H1 (cell line): Measurements from ENCODE around the gene GRIP1. TPM values are rescaled to one million over a fixed set of nuclear protein-coding genes. Genes with fewer than 3 reads are reported as not detected.

ENCODE experiments used
- CTCF ChIA-PET: fragments of 300-600 bp; sonication (Branson Sonifier 250); formaldehyde crosslinking; loops from one replicate; lab custom pipeline; 2021; ENCODE audit not compliant: partially characterized antibody; lab: Charles Lee
- POLR2A ChIA-PET: fragments of 300-600 bp; sonication (Branson Sonifier 250); formaldehyde crosslinking; loops from one replicate; lab custom pipeline; 2021; ENCODE audit warnings: inconsistent platforms; ENCODE audit not compliant: partially characterized antibody; lab: Charles Lee
- DNase-seq, 2 experiments: peaks; one replicate each; pipeline versions ENCODE4 v3.0.0 to v3.0.0-alpha.2; 2010 to 2022; ENCODE audit warnings: low spot score in 2 of 2, low read depth in 1 of 2, mixed read lengths in 1 of 2
- FAIRE-seq: peaks from 2 replicates; lab custom pipeline; 2011; peaks lifted over from hg19 to GRCh38; lab: Jason Lieb, UNC
- H2AFZ ChIP-seq: 2 replicates; pipeline ENCODE4 v1.8.1; 2012; ENCODE audit warnings: low read length, inconsistent platforms
- H2AK5ac ChIP-seq: 2 replicates; pipeline ENCODE4 v1.6.1; 2013; ENCODE audit warnings: low read depth, low read length
- H2BK120ac ChIP-seq: replicated peaks from 2 replicates; pipeline ENCODE3; 2013; ENCODE audit warnings: low read depth, low read length, inconsistent platforms
- H2BK12ac ChIP-seq: 2 replicates; pipeline ENCODE4 v1.6.1; 2013; ENCODE audit warnings: low read depth, low read length
- H2BK15ac ChIP-seq: 2 replicates; pipeline ENCODE4 v1.6.1; 2013; ENCODE audit warnings: low read length
- H2BK20ac ChIP-seq: 2 replicates; pipeline ENCODE4 v1.6.1; 2013; ENCODE audit warnings: low read length
- H2BK5ac ChIP-seq: 2 replicates; pipeline ENCODE4 v1.6.1; 2013; ENCODE audit warnings: low read depth, low read length
- H3K14ac ChIP-seq: 2 replicates; pipeline ENCODE4 v1.6.1; 2013; ENCODE audit warnings: inconsistent platforms; ENCODE audit not compliant: insufficient read length
- H3K18ac ChIP-seq: 2 replicates; pipeline ENCODE4 v1.6.1; 2013; ENCODE audit warnings: low read length; ENCODE audit errors: extremely low read depth
- H3K23ac ChIP-seq: 2 replicates; pipeline ENCODE4 v1.6.1; 2013; ENCODE audit warnings: inconsistent platforms; ENCODE audit not compliant: insufficient read length
- H3K23me2 ChIP-seq: 2 replicates; pipeline ENCODE4 v1.6.1; 2013; ENCODE audit warnings: low read depth, low read length
- H3K27ac ChIP-seq: 2 replicates; pipeline ENCODE4 v1.6.1; 2011; ENCODE audit warnings: low read depth, low read length, inconsistent platforms
- H3K27me3 ChIP-seq, 4 experiments: replicated peaks in 1 of 4; 1 replicate in 1 of 4; 2 replicates in 3 of 4; pipeline versions ENCODE4 v1.6.1 to v1.8.1; 2011 to 2013; ENCODE audit warnings: low read length in 3 of 4, mild to moderate bottlenecking in 3 of 4, inconsistent platforms in 2 of 4, mixed read lengths in 2 of 4, moderate library complexity in 1 of 4; ENCODE audit not compliant: control insufficient read depth in 3 of 4, insufficient read depth in 3 of 4; ENCODE audit errors: extremely low read depth in 1 of 4
- H3K36me3 ChIP-seq, 4 experiments: 2 replicates each; pipeline versions ENCODE4 v1.6.1 to v1.8.1; 2011 to 2013; ENCODE audit warnings: mild to moderate bottlenecking in 4 of 4, low read length in 3 of 4, moderate library complexity in 2 of 4, control low read depth in 1 of 4, inconsistent platforms in 1 of 4; ENCODE audit not compliant: insufficient read depth in 4 of 4, control insufficient read depth in 2 of 4
- H3K4ac ChIP-seq: replicated peaks from 2 replicates; pipeline ENCODE3; 2013; ENCODE audit warnings: low read length, low read depth, mixed read lengths, inconsistent platforms; ENCODE audit not compliant: insufficient read length
- H3K4me1 ChIP-seq, 4 experiments: replicated peaks in 1 of 4; 1 replicate in 1 of 4; 2 replicates in 3 of 4; pipeline versions ENCODE4 v1.6.1 to v1.8.1; 2011 to 2013; ENCODE audit warnings: low read length in 3 of 4, inconsistent platforms in 2 of 4, mixed read lengths in 1 of 4; ENCODE audit not compliant: insufficient read depth in 4 of 4, control insufficient read depth in 3 of 4
- H3K4me2 ChIP-seq, 2 experiments: 2 replicates each; pipeline versions ENCODE4 v1.6.1 to v1.8.1; 2011 to 2013; ENCODE audit warnings: low read depth in 2 of 2, low read length in 2 of 2, control low read depth in 1 of 2, inconsistent platforms in 1 of 2, mild to moderate bottlenecking in 1 of 2; ENCODE audit not compliant: insufficient read depth in 1 of 2
- H3K4me3 ChIP-seq, 4 experiments: fragments of 200-600, 300-600 bp in 1 of 4; sonication (generic), shearing (Covaris generic), sonication (Bioruptor Twin) in 1 of 4; 2 replicates each; pipeline versions ENCODE4 v1.5.1 to v1.8.1; 2011 to 2016; ENCODE audit warnings: low read length in 4 of 4, low read depth in 3 of 4, control low read depth in 2 of 4, inconsistent platforms in 2 of 4, mild to moderate bottlenecking in 2 of 4, mixed read lengths in 1 of 4, moderate library complexity in 1 of 4; ENCODE audit not compliant: insufficient read depth in 2 of 4; ENCODE audit errors: extremely low read depth in 1 of 4
- H3K56ac ChIP-seq: replicated peaks from 2 replicates; pipeline ENCODE3; 2013; ENCODE audit warnings: low read depth, mild to moderate bottlenecking, mixed read lengths, low read length, inconsistent platforms; ENCODE audit not compliant: insufficient read length
- H3K79me1 ChIP-seq: 2 replicates; pipeline ENCODE4 v1.6.1; 2013; ENCODE audit warnings: low read depth, low read length, control low read depth
- H3K79me2 ChIP-seq, 2 experiments: 2 replicates each; pipeline versions ENCODE4 v1.6.1 to v1.8.1; 2012 to 2013; ENCODE audit warnings: low read length in 2 of 2, mild to moderate bottlenecking in 2 of 2, inconsistent platforms in 1 of 2; ENCODE audit not compliant: insufficient read depth in 2 of 2, control insufficient read depth in 1 of 2
- H3K9ac ChIP-seq, 4 experiments: replicated peaks in 1 of 4; 1 replicate in 1 of 4; 2 replicates in 3 of 4; pipeline versions ENCODE4 v1.6.1 to v1.8.1; 2011 to 2013; ENCODE audit warnings: low read depth in 3 of 4, low read length in 3 of 4, control low read depth in 2 of 4, mild to moderate bottlenecking in 2 of 4, moderate library complexity in 2 of 4, inconsistent platforms in 1 of 4; ENCODE audit errors: extremely low read depth in 1 of 4
- H3K9me3 ChIP-seq, 2 experiments: 2 replicates each; pipeline versions ENCODE4 v1.6.1 to v1.8.1; 2012 to 2013; ENCODE audit warnings: mild to moderate bottlenecking in 2 of 2, moderate library complexity in 2 of 2, control low read depth in 1 of 2, inconsistent platforms in 1 of 2, low read depth in 1 of 2, low read length in 1 of 2, mixed read lengths in 1 of 2; ENCODE audit not compliant: insufficient read depth in 2 of 2
- H4K20me1 ChIP-seq, 2 experiments: replicated peaks in 1 of 2; 2 replicates each; pipeline versions ENCODE3 to v1.8.1; 2011 to 2013; ENCODE audit warnings: inconsistent platforms in 2 of 2, low read length in 2 of 2, mild to moderate bottlenecking in 1 of 2; ENCODE audit not compliant: insufficient read depth in 2 of 2, control insufficient read depth in 1 of 2
- H4K5ac ChIP-seq: 2 replicates; pipeline ENCODE4 v1.6.1; 2013; ENCODE audit warnings: low read length, low read depth, mixed read lengths, inconsistent platforms; ENCODE audit not compliant: insufficient read length
- H4K8ac ChIP-seq: 2 replicates; pipeline ENCODE4 v1.8.0; 2013; ENCODE audit warnings: mild to moderate bottlenecking, moderate library complexity, low read length, inconsistent platforms; ENCODE audit not compliant: insufficient read depth; ENCODE audit errors: extremely low read depth
- H4K91ac ChIP-seq: replicated peaks from 2 replicates; pipeline ENCODE3; 2013; ENCODE audit warnings: low read length, mixed read lengths, inconsistent platforms; ENCODE audit not compliant: insufficient read length
- ASH2L ChIP-seq: fragments of 200-600, 300-600 bp; sonication (generic); IDR thresholded peaks from one replicate; pipeline ENCODE4 v1.7.1; 2017; ENCODE audit warnings: low read length
- BACH1 ChIP-seq: IDR thresholded peaks from 2 replicates; pipeline ENCODE4 v1.6.1; 2012; ENCODE audit warnings: low read length, improper control_type of control experiment
- CBX5 ChIP-seq: fragments of 300-800, 300-1000 bp; sonication (generic); IDR thresholded peaks from 2 replicates; pipeline ENCODE4 v1.7.1; 2016; ENCODE audit warnings: antibody characterized with exemption, low read length, low read depth
- KDM4A ChIP-seq: IDR thresholded peaks from one replicate; pipeline ENCODE4 v1.7.1; 2012; ENCODE audit warnings: low read depth, mild to moderate bottlenecking, moderate library complexity, low read length, inconsistent platforms; ENCODE audit not compliant: severe bottlenecking
- MAFK ChIP-seq: IDR thresholded peaks from 2 replicates; pipeline ENCODE4 v1.6.1; 2012; ENCODE audit warnings: low read depth, mild to moderate bottlenecking, improper control_type of control experiment, low read length
- RXRA ChIP-seq: IDR thresholded peaks from 2 replicates; pipeline ENCODE4 v1.6.1; 2011; ENCODE audit warnings: low read depth, mild to moderate bottlenecking, low read length, moderate library complexity; ENCODE audit not compliant: insufficient read depth
- SIX5 ChIP-seq: IDR thresholded peaks from 2 replicates; pipeline ENCODE4 v1.6.1; 2011; ENCODE audit warnings: mild to moderate bottlenecking, low read depth, low read length
- TAF1 ChIP-seq: IDR thresholded peaks from 2 replicates; pipeline ENCODE4 v1.6.1; 2011; ENCODE audit warnings: mild to moderate bottlenecking, low read depth, low read length
- TAF7 ChIP-seq: optimal IDR thresholded peaks from 2 replicates; pipeline ENCODE3; 2011; ENCODE audit warnings: low read depth, mild to moderate bottlenecking, inconsistent platforms, low read length, moderate library complexity, borderline replicate concordance
- WGBS, 2 experiments: shearing (Covaris generic) in 1 of 2; methylation state at CpG; one replicate each; pipeline versions ENCODE4 v1.1.6 to v1.1.7; 2013 to 2015; ENCODE audit warnings: low lambda C conversion rate in 2 of 2, mixed read lengths in 2 of 2, inconsistent platforms in 1 of 2, low coverage in 1 of 2, missing lambda C conversion rate in 1 of 2; ENCODE audit not compliant: insufficient replicate concordance in 2 of 2, insufficient coverage in 1 of 2, insufficient read length in 1 of 2; ENCODE audit errors: extremely low coverage in 1 of 2, missing lambda C conversion rate in 1 of 2; 5-methylcytosine and 5-hydroxymethylcytosine counted together
- polyA plus RNA-seq, 7 experiments: library from polyadenylated mRNA; depleted of rRNA in 3 of 7; stranded (reverse) in 5 of 7; unstranded in 2 of 7; fragments of >200 nt in 5 of 7; fragments of 200-250 nt in 2 of 7; gene quantifications; 1 replicate in 5 of 7; 2 replicates in 1 of 7; 4 replicates in 1 of 7; pipeline versions ENCODE4 v1.2.1 to v1.2.3, GENCODE V29; 2011 to 2013; ENCODE audit warnings: missing spikeins in 2 of 7, mixed read lengths in 2 of 7
- total RNA-seq: library from RNA; stranded (reverse); fragmentation: NEBNext Ultra II Directional; extraction: Animal tissue kit (Norgen Biotek cat#: 25700); gene quantifications from 2 replicates; pipeline ENCODE4 v1.2.1, GENCODE V29; 2021
- TF ChIP-seq, protein P1 (sequence below): IDR thresholded peaks from 2 replicates; pipeline ENCODE4 v1.6.1; 2012; ENCODE audit warnings: low read length, inconsistent platforms

The GRIP1 gene
- total and polyA plus RNA-seq, 2 of the 8 experiments (the other 6 are each of a cell fraction or from before 2014, with no cell fraction given) = 4.5 to 27.3 TPM

GRCh38 chr12:66428870-66429269 is 250.0 kb downstream of the GRIP1 start:
- H2BK15ac ChIP-seq = no peak overlapping the region
- no peaks in the 10 kb centered on the region for H3K27me3 ChIP-seq
- FAIRE-seq = peak; percentile 13
- no peak overlapping the region for H4K5ac ChIP-seq
- no peaks in the 10 kb centered on the region for H4K20me1 ChIP-seq
- H4K8ac ChIP-seq = no peak overlapping the region
- POLR2A ChIA-PET = no interaction called here
- 0 out of 4 replicates have a peak, but pooled peaks cover 0 to 2% of the 10 kb centered on the region in 2 experiments for H3K9me3 ChIP-seq
- H2BK120ac ChIP-seq = no peak overlapping the region
- no peak overlapping the region; the same call in 1 of the 2 replicates for H2AFZ ChIP-seq
- no peak overlapping the region for H2BK12ac ChIP-seq
- H2BK5ac ChIP-seq = no peak overlapping the region
- no peak overlapping the region for H2BK20ac ChIP-seq
- no peak overlapping the region for H3K27ac ChIP-seq
- no peaks in the 10 kb centered on the region for H3K36me3 ChIP-seq
- no peak overlapping the region for H3K9ac ChIP-seq
- H3K79me1 ChIP-seq = no peaks in the 10 kb centered on the region
- DNase-seq = no peak
- CTCF ChIA-PET = interaction anchor here (0.6 to 1.8 kb wide), 2 partner anchors 13 to 26 kb away, joined by 3 to 6 read pairs; no protein-coding TSS in a partner anchor
- no peak overlapping the region for H3K4ac ChIP-seq
- H3K4me2 ChIP-seq = no peak overlapping the region
- H2AK5ac ChIP-seq = no peak overlapping the region
- no peak overlapping the region for H3K4me3 ChIP-seq
- no peaks in the 10 kb centered on the region for H3K23me2 ChIP-seq
- H4K91ac ChIP-seq = no peak overlapping the region
- H3K18ac ChIP-seq = no peak overlapping the region
- no peak overlapping the region for H3K14ac ChIP-seq
- no peak overlapping the region for H3K56ac ChIP-seq
- H3K23ac ChIP-seq = no peak overlapping the region
- H3K4me1 ChIP-seq = peaks cover 0 to 14% (median 11%) of the 10 kb centered on the region in 4 experiments; a peak in 4 of 7 replicates
- WGBS, 2 experiments = 82% methylated on average over 5 of the region's 5 CpGs; no CpG with 5 or more reads in 1 of the 2 experiments
- no peaks in the 10 kb centered on the region for H3K79me2 ChIP-seq
- TF ChIP-seq ASH2L = no peak
- TF ChIP-seq BACH1 = no peak
- no peak for TF ChIP-seq CBX5
- no peak for TF ChIP-seq KDM4A
- TF ChIP-seq TAF1 = no peak
- no peak for TF ChIP-seq TAF7
- no peak for TF ChIP-seq MAFK
- TF ChIP-seq, protein P1, sequence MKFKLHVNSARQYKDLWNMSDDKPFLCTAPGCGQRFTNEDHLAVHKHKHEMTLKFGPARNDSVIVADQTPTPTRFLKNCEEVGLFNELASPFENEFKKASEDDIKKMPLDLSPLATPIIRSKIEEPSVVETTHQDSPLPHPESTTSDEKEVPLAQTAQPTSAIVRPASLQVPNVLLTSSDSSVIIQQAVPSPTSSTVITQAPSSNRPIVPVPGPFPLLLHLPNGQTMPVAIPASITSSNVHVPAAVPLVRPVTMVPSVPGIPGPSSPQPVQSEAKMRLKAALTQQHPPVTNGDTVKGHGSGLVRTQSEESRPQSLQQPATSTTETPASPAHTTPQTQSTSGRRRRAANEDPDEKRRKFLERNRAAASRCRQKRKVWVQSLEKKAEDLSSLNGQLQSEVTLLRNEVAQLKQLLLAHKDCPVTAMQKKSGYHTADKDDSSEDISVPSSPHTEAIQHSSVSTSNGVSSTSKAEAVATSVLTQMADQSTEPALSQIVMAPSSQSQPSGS = no peak
- no peak for TF ChIP-seq RXRA
- TF ChIP-seq SIX5 = no peak
